Forelimb muscle (tissue), 1 donor: Measurements from ENCODE around the gene OGFOD1. TPM values are rescaled to one million over a fixed set of nuclear protein-coding genes. Genes with fewer than 3 reads are reported as not detected.

Experiments used
- DNase-seq: peaks from one replicate; pipeline ENCODE4 v3.0.0-alpha.2; 2013; ENCODE audit warnings: low read depth
- polyA plus RNA-seq: library from polyadenylated mRNA; unstranded; fragments of 120-200 nt; gene quantifications from one replicate; pipeline ENCODE4 v1.2.1, GENCODE V29; 2013; ENCODE audit not compliant: insufficient read length

OGFOD1 gene
- polyA plus RNA-seq, 1 donor: 36.5 TPM

GRCh38 chr16:56426585-56426984, 24.8 kb upstream of the OGFOD1 start:
- DNase-seq: no peak

DNA sequence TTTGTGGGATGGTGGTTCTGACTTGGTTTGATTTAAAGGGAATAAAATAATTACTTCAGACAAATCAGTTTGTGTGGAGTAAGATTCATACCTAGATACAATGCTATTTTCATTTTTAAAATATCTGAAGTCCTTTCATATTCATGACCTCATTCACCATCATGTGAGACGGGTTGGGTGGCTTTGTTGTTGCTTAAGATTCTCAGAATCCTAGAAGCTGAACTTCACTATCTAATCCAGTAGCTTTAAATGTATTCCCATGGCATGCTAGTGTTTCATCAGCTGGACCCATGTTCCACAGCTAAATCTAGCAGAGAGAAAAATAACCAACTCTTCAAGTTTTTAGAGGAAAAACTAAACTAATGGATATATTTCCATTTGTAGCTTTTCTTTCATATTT, 23.3 kb upstream of the OGFOD1 start:
- DNase-seq: no peak

DNA sequence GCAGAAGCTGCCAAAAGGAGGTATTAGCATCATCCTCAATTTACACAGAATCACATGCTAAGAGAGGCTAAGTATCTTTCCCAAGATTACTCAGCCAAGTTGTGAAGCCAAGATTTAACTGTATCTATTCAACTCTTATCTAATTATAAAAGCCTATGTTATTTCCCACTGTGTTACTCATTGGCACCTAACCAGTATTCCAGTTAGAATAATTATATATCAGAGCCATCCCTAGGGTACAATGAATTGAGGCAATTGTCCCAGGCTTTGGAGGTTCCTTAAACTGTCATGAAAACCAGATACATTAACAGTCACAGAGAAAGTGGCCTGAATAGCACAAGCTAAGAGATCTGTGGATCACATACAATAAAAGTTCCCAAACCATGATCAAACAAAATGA, 15.1 kb upstream of the OGFOD1 start:
- no peak for DNase-seq

DNA sequence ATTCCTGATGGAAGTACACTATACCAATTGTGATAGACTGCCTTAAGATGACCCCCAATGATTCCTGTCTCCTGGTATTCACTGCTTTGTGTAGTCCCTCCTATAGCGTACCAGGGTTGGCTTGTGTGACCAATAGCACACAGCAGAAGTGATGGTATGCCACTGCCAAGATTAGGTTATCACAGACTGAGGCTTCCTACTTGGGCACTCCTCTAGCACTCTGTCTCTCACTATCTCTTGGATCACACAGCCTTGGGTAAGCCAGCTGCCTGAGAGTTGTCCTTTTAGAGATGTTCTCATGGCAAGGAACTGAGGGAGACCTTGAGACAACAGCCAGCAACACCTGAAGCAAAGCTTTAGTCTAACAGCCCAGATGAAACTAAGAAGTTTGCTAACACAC, 13.3 kb upstream of the OGFOD1 start:
- no peak for DNase-seq

- no peak for DNase-seq
These were observed 4.1 kb upstream of the OGFOD1 start for GRCh38 chr16:56447286-56447685.

DNA sequence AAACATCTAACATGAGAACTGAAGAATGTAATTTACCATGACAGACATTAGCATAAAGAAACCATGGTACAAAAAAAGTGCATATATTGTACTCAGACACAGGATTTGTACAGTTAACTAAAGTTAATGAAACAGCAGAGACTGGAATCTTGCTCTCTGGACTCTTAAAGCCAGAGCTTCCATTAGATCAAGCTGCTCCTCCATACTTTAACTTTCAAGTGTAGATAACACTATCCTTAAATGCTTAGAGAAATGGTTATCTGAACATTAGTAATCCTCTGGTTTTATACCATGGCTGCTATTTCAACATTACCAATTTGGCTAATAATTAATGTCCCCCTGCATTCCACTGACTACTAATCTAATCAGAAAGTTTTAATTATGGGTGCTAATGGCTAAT, 3.3 kb upstream of the OGFOD1 start:
- DNase-seq: no peak

- DNase-seq: no peak
These were observed 924 bp upstream of the OGFOD1 start for GRCh38 chr16:56450275-56450985.

- DNase-seq: no peak
These were observed 667 bp downstream of the OGFOD1 start for GRCh38 chr16:56451753-56452689.

- no peak for DNase-seq
These were observed 6.6 kb downstream of the OGFOD1 start for GRCh38 chr16:56457927-56458470.

GRCh38 chr16:56460101-56460500, 8.7 kb downstream of the OGFOD1 start:
- no peak for DNase-seq

DNA sequence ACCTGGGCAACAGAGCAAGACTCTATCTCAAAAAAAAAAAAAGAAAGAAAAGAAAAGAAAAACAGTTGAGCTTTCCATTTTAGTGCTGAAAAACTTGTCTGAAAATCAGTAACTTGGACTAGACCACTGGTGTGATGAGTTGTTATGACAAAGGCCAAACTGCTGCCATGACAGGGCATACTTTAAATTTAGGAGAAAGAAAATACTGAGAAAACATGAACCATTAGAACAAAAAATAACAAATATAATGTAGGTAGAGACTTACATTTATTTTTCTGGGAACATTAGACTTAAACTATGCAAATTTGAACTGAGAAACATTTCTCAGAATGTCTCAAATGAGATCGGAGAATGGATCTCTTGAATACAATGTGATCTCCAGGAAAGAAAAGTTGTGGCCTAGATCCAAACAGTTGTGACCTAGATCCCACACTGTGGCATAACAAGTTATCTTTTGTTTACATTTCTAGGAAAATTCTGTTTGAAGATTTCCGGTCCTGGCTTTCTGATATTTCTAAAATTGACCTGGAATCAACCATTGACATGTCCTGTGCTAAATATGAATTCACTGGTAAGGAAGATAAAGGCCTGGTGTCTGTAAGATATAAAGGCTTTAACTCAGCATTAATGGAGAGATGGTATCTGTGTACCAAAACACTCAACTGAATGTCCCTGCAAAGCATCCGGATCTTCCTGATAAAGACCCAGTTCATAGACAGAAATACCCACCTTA, 10.9 kb downstream of the OGFOD1 start:
- no peak for DNase-seq

GRCh38 chr16:56463153-56463552, 11.8 kb downstream of the OGFOD1 start:
- no peak for DNase-seq

- no peak for DNase-seq
These were observed 15.0 kb downstream of the OGFOD1 start for GRCh38 chr16:56466344-56466743.

GRCh38 chr16:56468800-56469199, 17.4 kb downstream of the OGFOD1 start:
- no peak for DNase-seq

- no peak for DNase-seq
These were observed 18.4 kb downstream of the OGFOD1 start for GRCh38 chr16:56469748-56470147.

- no peak for DNase-seq
These were observed 18.9 kb downstream of the OGFOD1 start for GRCh38 chr16:56470232-56470631.

DNA sequence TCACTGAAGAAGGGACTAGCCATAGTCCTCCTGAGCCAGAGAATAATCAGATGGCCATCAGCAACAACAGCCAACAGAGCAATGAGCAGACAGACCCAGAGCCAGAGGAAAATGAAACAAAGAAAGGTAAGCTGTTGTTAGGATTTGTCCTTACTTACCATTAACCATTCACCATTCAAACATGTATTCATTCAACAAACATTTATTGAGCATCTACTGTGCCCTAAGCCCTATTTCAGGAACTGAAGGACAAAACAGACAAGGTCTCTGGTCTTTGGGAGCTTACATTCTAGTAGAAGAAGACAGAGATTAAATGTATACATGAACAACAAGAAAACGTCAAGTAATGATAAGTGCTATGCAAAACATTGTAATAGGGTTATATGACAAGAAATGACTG, 19.3 kb downstream of the OGFOD1 start:
- no peak for DNase-seq

GRCh38 chr16:56475201-56475600, 23.8 kb downstream of the OGFOD1 start:
- DNase-seq: no peak

GRCh38 chr16:56477096-56477878, 25.9 kb downstream of the OGFOD1 start:
- no peak for DNase-seq

- DNase-seq: no peak
These were observed 27.1 kb downstream of the OGFOD1 start for GRCh38 chr16:56478281-56479049.
